ENCODE measurements around the gene TRIM39. TPM values are rescaled to one million over a fixed set of nuclear protein-coding genes. Genes with fewer than 3 reads are reported as not detected.

The TRIM39 gene
- total RNA-seq, 4 donors from 2014 or later, result 18.4 to 24.1 (median 22.6) TPM

GRCh38 chr6:30352550-30352949, 25.8 kb downstream of the TRIM39 start:
- Histone ChIP-seq H3K9me3 (no peaks in the 10 kb centered on the region), H3K27ac (no peak overlapping the region), H3K4me1 (peaks cover 0 to 6% (median 0%) of the 10 kb centered on the region in 3 donors), H3K36me3 (peaks cover 0 to 5% of the 10 kb centered on the region in 2 donors), H3K27me3 (peaks cover 14% of the 10 kb centered on the region), H3K4me3 (no peak overlapping the region)
- ATAC-seq, result no peak
- no peak for TF ChIP-seq EP300 (IDR thresholded peaks at IDR 0.05)
- TF ChIP-seq POLR2A (IDR thresholded peaks at IDR 0.05), result no peak
- TF ChIP-seq CTCF (IDR thresholded peaks at IDR 0.05), result no peak
- TF ChIP-seq POLR2AphosphoS5 (IDR thresholded peaks at IDR 0.05), result no peak
- WGBS, 2 donors (ENCODE audit: low coverage in 1 of 2), result 78% methylated on average over 2 of the region's 2 CpGs; no CpG with 5 or more reads in 1 of the 2 donors

- WGBS, 2 donors (ENCODE audit: low coverage in 1 of 2), result 29 to 65% methylated on average over 1 to 4 of the region's 4 CpGs
- Histone ChIP-seq H3K4me3 (no peak overlapping the region), H3K36me3 (no peaks in the 10 kb centered on the region), H3K27me3 (peaks cover 41% of the 10 kb centered on the region), H3K9me3 (no peaks in the 10 kb centered on the region), H3K4me1 (peaks cover 0 to 12% (median 3%) of the 10 kb centered on the region in 3 donors), H3K27ac (no peak overlapping the region)
- TF ChIP-seq CTCF (IDR thresholded peaks at IDR 0.05), result no peak
- TF ChIP-seq POLR2AphosphoS5 (IDR thresholded peaks at IDR 0.05), result no peak
- no peak for ATAC-seq
Observed at GRCh38 chr6:30355281-30355680, 28.6 kb downstream of the TRIM39 start.

- Histone ChIP-seq H3K27me3 (peaks cover 44% of the 10 kb centered on the region), H3K4me3 (no peak overlapping the region), H3K27ac (peak overlapping the region in 1 of 4 donors; percentile 90), H3K9me3 (no peaks in the 10 kb centered on the region), H3K36me3 (no peaks in the 10 kb centered on the region), H3K4me1 (peaks cover 0 to 12% (median 3%) of the 10 kb centered on the region in 3 donors)
- 50 to 58% methylated on average over 1 of the region's 1 CpG for WGBS, 2 donors (ENCODE audit: low coverage in 1 of 2)
- TF ChIP-seq EP300 (IDR thresholded peaks at IDR 0.05), result no peak
- TF ChIP-seq CTCF (IDR thresholded peaks at IDR 0.05), result no peak
- TF ChIP-seq POLR2AphosphoS5 (IDR thresholded peaks at IDR 0.05), result no peak
- TF ChIP-seq POLR2A (IDR thresholded peaks at IDR 0.05), result no peak
- ATAC-seq, result no peak
Observed at GRCh38 chr6:30356536-30356935, 29.8 kb downstream of the TRIM39 start.

- no peak for TF ChIP-seq POLR2A (IDR thresholded peaks at IDR 0.05)
- peak; percentile 56 to 77 (median 66) for TF ChIP-seq CTCF (IDR thresholded peaks at IDR 0.05)
- Histone ChIP-seq H3K36me3 (no peaks in the 10 kb centered on the region), H3K4me3 (peak overlapping the region; percentile 29 to 46), H3K27ac (peak overlapping the region in 3 of 4 donors; percentile 56 to 90 (median 84)), H3K4me1 (peaks cover 0 to 12% (median 3%) of the 10 kb centered on the region in 3 donors), H3K9me3 (peaks cover 0 to 5% (median 0%) of the 10 kb centered on the region in 3 donors), H3K27me3 (peaks cover 52% of the 10 kb centered on the region)
- ATAC-seq, result peak; percentile 93
- WGBS, 2 donors (ENCODE audit: low coverage in 1 of 2), result 1 to 7% methylated on average over 12 to 14 of the region's 40 CpGs
Observed at GRCh38 chr6:30357678-30358540, 31.2 kb downstream of the TRIM39 start.

GRCh38 chr6:30359276-30359675, 32.5 kb downstream of the TRIM39 start:
- peaks cover 0 to 5% (median 0%) of the 10 kb centered on the region in 3 donors for H3K9me3 ChIP-seq
- no peak overlapping the region for H3K27ac ChIP-seq
- 72 to 82% methylated on average over 3 to 5 of the region's 5 CpGs for WGBS, 2 donors (ENCODE audit: low coverage in 1 of 2)
- peaks cover 52% of the 10 kb centered on the region for H3K27me3 ChIP-seq
- peaks cover 0 to 12% (median 3%) of the 10 kb centered on the region in 3 donors for H3K4me1 ChIP-seq
- TF ChIP-seq EP300 (IDR thresholded peaks at IDR 0.05) (no peak), POLR2A (IDR thresholded peaks at IDR 0.05) (no peak), CTCF (IDR thresholded peaks at IDR 0.05) (no peak), POLR2AphosphoS5 (IDR thresholded peaks at IDR 0.05) (no peak)
- H3K4me3 ChIP-seq, result no peak overlapping the region
- no peaks in the 10 kb centered on the region for H3K36me3 ChIP-seq
- ATAC-seq, result no peak

Data from gastroesophageal sphincter (tissue), 4 donors.